Mesendoderm (in vitro differentiated cells): ENCODE measurements around the gene PTPRM.

Experiments
- DNase-seq: peaks from one replicate; pipeline ENCODE4 v3.0.0; 2013
- H2AK5ac ChIP-seq: 2 replicates; pipeline ENCODE4 v1.6.1; 2013; ENCODE audit warnings: low read length, inconsistent platforms
- H2BK120ac ChIP-seq: 2 replicates; pipeline ENCODE4 v1.6.1; 2013; ENCODE audit warnings: low read depth, mild to moderate bottlenecking, low read length, moderate library complexity, mixed read lengths
- H2BK15ac ChIP-seq: replicated peaks from 2 replicates; pipeline ENCODE4 v1.6.1; 2013; ENCODE audit warnings: low read depth, mild to moderate bottlenecking, moderate library complexity
- H2BK5ac ChIP-seq: 2 replicates; pipeline ENCODE4 v1.6.1; 2013; ENCODE audit warnings: low read length, inconsistent platforms
- H3K18ac ChIP-seq: 2 replicates; pipeline ENCODE4 v1.6.1; 2013; ENCODE audit warnings: mild to moderate bottlenecking, low read length, mixed read lengths
- H3K23ac ChIP-seq: one replicate; pipeline ENCODE4 v1.6.1; 2013; ENCODE audit warnings: low read length
- H3K27ac ChIP-seq: 2 replicates; pipeline ENCODE4 v1.5.1; 2013; ENCODE audit warnings: low read depth, mild to moderate bottlenecking, inconsistent platforms, low read length, moderate library complexity
- H3K27me3 ChIP-seq: 2 replicates; pipeline ENCODE4 v1.6.1; 2013; ENCODE audit warnings: low read length, control low read depth, mild to moderate bottlenecking, inconsistent platforms; ENCODE audit not compliant: insufficient read depth, poor library complexity
- H3K36me3 ChIP-seq: 2 replicates; pipeline ENCODE4 v1.6.1; 2013; ENCODE audit warnings: low read length, inconsistent platforms; ENCODE audit not compliant: control insufficient read depth, insufficient read depth
- H3K4ac ChIP-seq: one replicate; pipeline ENCODE4 v1.6.1; 2013; ENCODE audit warnings: low read depth, mild to moderate bottlenecking, low read length, moderate library complexity
- H3K4me1 ChIP-seq: 2 replicates; pipeline ENCODE4 v1.6.1; 2013; ENCODE audit warnings: low read depth, low read length, inconsistent platforms; ENCODE audit not compliant: control insufficient read depth
- H3K4me2 ChIP-seq: 2 replicates; pipeline ENCODE4 v1.6.1; 2013; ENCODE audit warnings: low read length
- H3K4me3 ChIP-seq: 2 replicates; pipeline ENCODE4 v1.5.1; 2013; ENCODE audit warnings: mild to moderate bottlenecking, low read length
- H3K56ac ChIP-seq: one replicate; pipeline ENCODE4 v1.6.1; 2013; ENCODE audit warnings: low read length
- H3K79me1 ChIP-seq: 2 replicates; pipeline ENCODE4 v1.6.1; 2013; ENCODE audit warnings: low read length, inconsistent platforms
- H3K79me2 ChIP-seq: 2 replicates; pipeline ENCODE4 v1.6.1; 2013; ENCODE audit warnings: mild to moderate bottlenecking, low read length; ENCODE audit not compliant: control insufficient read depth, insufficient read depth
- H3K9ac ChIP-seq: 2 replicates; pipeline ENCODE4 v1.6.1; 2013; ENCODE audit warnings: low read length, inconsistent platforms
- H4K5ac ChIP-seq: one replicate; pipeline ENCODE4 v1.6.1; 2013; ENCODE audit warnings: low read length
- H4K8ac ChIP-seq: one replicate; pipeline ENCODE4 v1.6.1; 2013; ENCODE audit warnings: low read depth, mild to moderate bottlenecking, control low read depth, low read length, moderate library complexity
- WGBS: extraction: QIAGEN DNeasy Blood & Tissue Kit; methylation state at CpG from one replicate; pipeline ENCODE4 v1.1.7; 2013; ENCODE audit warnings: low lambda C conversion rate, missing lambda C conversion rate; ENCODE audit not compliant: insufficient coverage; ENCODE audit errors: extremely low coverage; 5-methylcytosine and 5-hydroxymethylcytosine counted together

PTPRM gene

GRCh38 chr18:8307960-8308359, 740.8 kb downstream of the PTPRM start:
- Histone ChIP-seq H3K9ac (no peak overlapping the region), H3K23ac (no peak overlapping the region), H4K5ac (no peak overlapping the region), H3K56ac (no peak overlapping the region), H3K27ac (no peak overlapping the region), H4K8ac (no peak overlapping the region), H2BK120ac (no peak overlapping the region), H3K36me3 (no peaks in the 10 kb centered on the region), H3K79me1 (no peaks in the 10 kb centered on the region), H3K4ac (no peak overlapping the region), H2BK15ac (no peak overlapping the region), H3K79me2 (no peaks in the 10 kb centered on the region), H2BK5ac (no peak overlapping the region), H3K18ac (no peak overlapping the region), H2AK5ac (no peak overlapping the region), H3K4me1 (peaks cover 14% of the 10 kb centered on the region), H3K4me2 (no peak overlapping the region), H3K4me3 (no peak overlapping the region), H3K27me3 (no peaks in the 10 kb centered on the region)
- peak; percentile 9 for DNase-seq

- Histone ChIP-seq H3K4me2 (no peak overlapping the region), H2BK120ac (no peak overlapping the region), H3K4me3 (no peak overlapping the region), H4K8ac (no peak overlapping the region), H3K4ac (no peak overlapping the region), H3K18ac (no peak overlapping the region), H3K36me3 (no peaks in the 10 kb centered on the region), H4K5ac (no peak overlapping the region), H3K27me3 (no peaks in the 10 kb centered on the region), H3K79me1 (no peaks in the 10 kb centered on the region), H3K9ac (no peak overlapping the region), H3K79me2 (no peaks in the 10 kb centered on the region), H3K56ac (no peak overlapping the region), H2BK5ac (no peak overlapping the region), H3K4me1 (peaks cover 14% of the 10 kb centered on the region), H3K23ac (no peak overlapping the region), H3K27ac (peak overlapping the region; percentile 39), H2BK15ac (no peak overlapping the region), H2AK5ac (no peak overlapping the region)
- peak; percentile 87 for DNase-seq
- WGBS = no CpG with 5 or more reads among the region's 2 CpGs
Observed at GRCh38 chr18:8313043-8313442, 745.9 kb downstream of the PTPRM start.

GRCh38 chr18:8314124-8314523, 747.0 kb downstream of the PTPRM start:
- Histone ChIP-seq H3K27ac (no peak overlapping the region), H2BK5ac (no peak overlapping the region), H3K23ac (no peak overlapping the region), H2BK15ac (no peak overlapping the region), H2BK120ac (no peak overlapping the region), H3K79me2 (no peaks in the 10 kb centered on the region), H3K36me3 (no peaks in the 10 kb centered on the region), H3K56ac (no peak overlapping the region), H3K4me2 (no peak overlapping the region), H3K4ac (no peak overlapping the region), H4K5ac (no peak overlapping the region), H2AK5ac (peak overlapping the region; percentile 47), H4K8ac (no peak overlapping the region), H3K4me1 (peaks cover 14% of the 10 kb centered on the region), H3K79me1 (no peaks in the 10 kb centered on the region), H3K27me3 (no peaks in the 10 kb centered on the region), H3K4me3 (no peak overlapping the region), H3K18ac (no peak overlapping the region), H3K9ac (no peak overlapping the region)
- WGBS = no CpG with 5 or more reads among the region's 2 CpGs
- DNase-seq = no peak

GRCh38 chr18:8319798-8320489, 752.8 kb downstream of the PTPRM start:
- no peak overlapping the region for H2AK5ac ChIP-seq
- no peaks in the 10 kb centered on the region for H3K27me3 ChIP-seq
- no CpG with 5 or more reads among the region's 6 CpGs for WGBS

GRCh38 chr18:8322486-8322885, 755.4 kb downstream of the PTPRM start:
- Histone ChIP-seq H2BK120ac (no peak overlapping the region), H3K79me1 (no peaks in the 10 kb centered on the region), H3K23ac (no peak overlapping the region), H3K27me3 (no peaks in the 10 kb centered on the region), H3K4me3 (no peak overlapping the region), H3K4me2 (no peak overlapping the region), H3K27ac (no peak overlapping the region), H3K56ac (no peak overlapping the region), H3K36me3 (no peaks in the 10 kb centered on the region), H2BK15ac (no peak overlapping the region), H3K4ac (no peak overlapping the region), H4K5ac (no peak overlapping the region), H2BK5ac (no peak overlapping the region), H3K79me2 (no peaks in the 10 kb centered on the region), H4K8ac (no peak overlapping the region), H3K4me1 (no peaks in the 10 kb centered on the region), H3K18ac (no peak overlapping the region), H3K9ac (no peak overlapping the region), H2AK5ac (no peak overlapping the region)
- DNase-seq = no peak
- WGBS = no CpG with 5 or more reads among the region's 2 CpGs

More at GRCh38 chr18:8319798-8320489, 752.8 kb downstream of the PTPRM start:
- Histone ChIP-seq H3K4ac (no peak overlapping the region), H2BK5ac (no peak overlapping the region), H3K4me1 (no peaks in the 10 kb centered on the region), H3K4me2 (no peak overlapping the region), H3K18ac (no peak overlapping the region), H3K27ac (no peak overlapping the region), H3K79me1 (no peaks in the 10 kb centered on the region), H4K5ac (no peak overlapping the region), H3K4me3 (no peak overlapping the region), H3K36me3 (no peaks in the 10 kb centered on the region), H3K79me2 (no peaks in the 10 kb centered on the region), H2BK120ac (no peak overlapping the region), H3K9ac (no peak overlapping the region), H3K56ac (no peak overlapping the region), H4K8ac (no peak overlapping the region), H2BK15ac (no peak overlapping the region), H3K23ac (no peak overlapping the region)
- DNase-seq = no peak
